BE2C (cell line): Measurements from ENCODE around the gene TRPC3.

Experiments
- DNase-seq: peaks from one replicate; pipeline ENCODE4 v3.0.0-alpha.2; 2020
- H3K27me3 ChIP-seq: fragments of 250-450 bp; sonication (Bioruptor Pico); 2 replicates; pipeline ENCODE4 v1.5.1; 2020; ENCODE audit warnings: mild to moderate bottlenecking
- H3K36me3 ChIP-seq: fragments of 250-450 bp; sonication (Bioruptor Pico); 2 replicates; pipeline ENCODE4 v1.5.1; 2020; ENCODE audit warnings: mild to moderate bottlenecking
- H3K4me1 ChIP-seq: fragments of 250-450 bp; sonication (Bioruptor Pico); 2 replicates; pipeline ENCODE4 v1.5.1; 2020
- H3K4me3 ChIP-seq: 2 replicates; pipeline ENCODE4 v1.5.1; 2011; ENCODE audit warnings: low read depth, low read length
- H3K9me3 ChIP-seq: fragments of 250-450 bp; sonication (Bioruptor Pico); 2 replicates; pipeline ENCODE4 v1.5.1; 2020
- CTCF ChIP-seq: IDR thresholded peaks from 2 replicates; pipeline ENCODE4 v1.5.1; 2012; ENCODE audit warnings: mild to moderate bottlenecking, low read depth, low read length

TRPC3 gene

GRCh38 chr4:121939690-121940089, 12.2 kb downstream of the TRPC3 start:
- Histone ChIP-seq H3K4me3 (no peak overlapping the region), H3K9me3 (no peaks in the 10 kb centered on the region), H3K27me3 (no peaks in the 10 kb centered on the region), H3K36me3 (no peaks in the 10 kb centered on the region), H3K4me1 (no peaks in the 10 kb centered on the region)
- no peak for TF ChIP-seq CTCF
- no peak for DNase-seq

GRCh38 chr4:121938282-121939092, 13.4 kb downstream of the TRPC3 start:
- TF ChIP-seq CTCF: no peak
- Histone ChIP-seq H3K36me3 (no peaks in the 10 kb centered on the region), H3K27me3 (no peaks in the 10 kb centered on the region), H3K9me3 (no peaks in the 10 kb centered on the region), H3K4me3 (no peak overlapping the region), H3K4me1 (no peaks in the 10 kb centered on the region)
- DNase-seq: no peak

- H3K9me3 ChIP-seq: no peaks in the 10 kb centered on the region
- H3K4me1 ChIP-seq: no peaks in the 10 kb centered on the region
- no peaks in the 10 kb centered on the region for H3K27me3 ChIP-seq
- no peak for TF ChIP-seq CTCF
- H3K36me3 ChIP-seq: no peaks in the 10 kb centered on the region
- H3K4me3 ChIP-seq: no peak overlapping the region
- no peak for DNase-seq
These were observed 15.8 kb downstream of the TRPC3 start for GRCh38 chr4:121936101-121936500.

GRCh38 chr4:121934635-121935034, 17.2 kb downstream of the TRPC3 start:
- DNase-seq: no peak
- H3K4me1 ChIP-seq: no peaks in the 10 kb centered on the region
- no peak for TF ChIP-seq CTCF
- no peaks in the 10 kb centered on the region for H3K36me3 ChIP-seq
- no peaks in the 10 kb centered on the region for H3K27me3 ChIP-seq
- H3K4me3 ChIP-seq: no peak overlapping the region
- H3K9me3 ChIP-seq: no peaks in the 10 kb centered on the region

- no peaks in the 10 kb centered on the region for H3K36me3 ChIP-seq
- H3K27me3 ChIP-seq: 0 out of 2 replicates have a peak, but pooled peaks cover 3% of the 10 kb centered on the region
- no peaks in the 10 kb centered on the region for H3K9me3 ChIP-seq
- H3K4me1 ChIP-seq: no peaks in the 10 kb centered on the region
- no peak for TF ChIP-seq CTCF
- DNase-seq: no peak
- no peak overlapping the region for H3K4me3 ChIP-seq
These were observed 19.5 kb downstream of the TRPC3 start for GRCh38 chr4:121932212-121932974.

- Histone ChIP-seq H3K9me3 (no peaks in the 10 kb centered on the region), H3K4me3 (no peak overlapping the region), H3K36me3 (no peaks in the 10 kb centered on the region), H3K4me1 (no peaks in the 10 kb centered on the region), H3K27me3 (0 out of 2 replicates have a peak, but pooled peaks cover 3% of the 10 kb centered on the region)
- TF ChIP-seq CTCF: no peak
- no peak for DNase-seq
These were observed 21.6 kb downstream of the TRPC3 start for GRCh38 chr4:121930304-121930703.
